GM23248 (cell line): ENCODE data around the gene FBF1. TPM values are rescaled to one million over a fixed set of nuclear protein-coding genes. Genes with fewer than 3 reads are reported as not detected.
"Not testable (repeated sequence)": the region's sequence is repeated elsewhere in the genome, so short reads cannot be mapped to it uniquely, and the experiment has no call there.

ENCODE experiments used
- DNase-seq: peaks from one replicate; pipeline ENCODE4 v3.0.0-alpha.2; 2015
- H2AFZ ChIP-seq: fragments of 200-600 bp; sonication (generic); 2 replicates; pipeline ENCODE4 v1.6.1; 2016; ENCODE audit warnings: antibody characterized with exemption
- H3F3A ChIP-seq: fragments of 200-600 bp; sonication (generic); 2 replicates; pipeline ENCODE4 v1.6.1; 2016; ENCODE audit warnings: mild to moderate bottlenecking, antibody characterized with exemption, mixed run types; ENCODE audit not compliant: insufficient read depth
- H3K27ac ChIP-seq: fragments of 200-600 bp; sonication (generic); 2 replicates; pipeline ENCODE4 v1.5.1; 2016; ENCODE audit warnings: mild to moderate bottlenecking
- H3K27me3 ChIP-seq: fragments of 200-600 bp; sonication (generic); replicated peaks from 2 replicates; pipeline ENCODE4 v1.6.1; 2016; ENCODE audit warnings: mild to moderate bottlenecking; ENCODE audit not compliant: insufficient read depth
- H3K36me3 ChIP-seq: fragments of 200-600 bp; sonication (generic); 2 replicates; pipeline ENCODE4 v1.6.1; 2016; ENCODE audit warnings: low read depth, mild to moderate bottlenecking
- H3K4me1 ChIP-seq: fragments of 200-600 bp; sonication (generic); 2 replicates; pipeline ENCODE4 v1.6.1; 2016; ENCODE audit warnings: mild to moderate bottlenecking; ENCODE audit not compliant: insufficient read depth
- H3K4me2 ChIP-seq: fragments of 200-600 bp; sonication (generic); one replicate; pipeline ENCODE4 v1.6.1; 2016; ENCODE audit warnings: mild to moderate bottlenecking; ENCODE audit not compliant: unreplicated experiment
- H3K4me3 ChIP-seq: fragments of 200-600 bp; sonication (generic); 2 replicates; pipeline ENCODE4 v1.5.1; 2016; ENCODE audit warnings: mild to moderate bottlenecking
- H3K79me2 ChIP-seq: fragments of 200-600 bp; sonication (generic); 2 replicates; pipeline ENCODE4 v1.6.1; 2016; ENCODE audit warnings: mild to moderate bottlenecking; ENCODE audit not compliant: insufficient read depth
- H3K9ac ChIP-seq: fragments of 200-600 bp; sonication (generic); 2 replicates; pipeline ENCODE4 v1.6.1; 2016; ENCODE audit warnings: mild to moderate bottlenecking
- H3K9me2 ChIP-seq: fragments of 200-600 bp; sonication (generic); 2 replicates; pipeline ENCODE4 v1.6.1; 2016; ENCODE audit warnings: mixed run types, mild to moderate bottlenecking, moderate library complexity; ENCODE audit not compliant: insufficient read depth
- H3K9me3 ChIP-seq: fragments of 200-600 bp; sonication (generic); one replicate; pipeline ENCODE4 v1.6.1; 2017; ENCODE audit warnings: low read depth
- H4K20me1 ChIP-seq: fragments of 200-600 bp; sonication (generic); 2 replicates; pipeline ENCODE4 v1.6.0; 2016; ENCODE audit not compliant: insufficient read depth
- EZH2 ChIP-seq: fragments of 200-600 bp; sonication (generic); IDR thresholded peaks from 2 replicates; pipeline ENCODE4 v1.6.1; 2018; ENCODE audit warnings: antibody characterized with exemption, mild to moderate bottlenecking; ENCODE audit not compliant: insufficient read depth, poor library complexity, severe bottlenecking
- EZH2phosphoT487 ChIP-seq: fragments of 200-600 bp; sonication (generic); IDR thresholded peaks from 2 replicates; pipeline ENCODE4 v1.6.1; 2018; ENCODE audit warnings: antibody characterized with exemption, moderate library complexity, mild to moderate bottlenecking, low read depth; ENCODE audit not compliant: insufficient read depth
- WGBS, 2 experiments: methylation state at CpG; one replicate each; pipeline ENCODE4 v1.1.6; 2015 to 2017; ENCODE audit warnings: low lambda C conversion rate in 2 of 2, low coverage in 1 of 2; ENCODE audit errors: missing lambda C conversion rate in 2 of 2; 5-methylcytosine and 5-hydroxymethylcytosine counted together
- in situ Hi-C: fragments of 300-500 bp; cut with MboI; formaldehyde crosslinking; loops from 2 replicates; pipeline ENCODE4 v1.15.0; 2020
- polyA plus RNA-seq: library from polyadenylated mRNA; unstranded; fragments of >200 nt; fragmentation: Nextera tagmentation; extraction: Ambion mirVana; gene quantifications from 2 replicates; pipeline ENCODE4 v1.2.1, GENCODE V29; 2016
- total RNA-seq: library from RNA; depleted of rRNA; stranded (reverse); fragments of >200 nt; shearing (Covaris generic); gene quantifications from 2 replicates; pipeline ENCODE4 v1.2.3, GENCODE V29; 2014

FBF1 gene
- total and polyA plus RNA-seq, 2 experiments from 2014 or later: 4.3 to 8.3 TPM

- Histone ChIP-seq H2AFZ (no peak overlapping the region), H3K9ac (no peak overlapping the region), H3K4me3 (no peak overlapping the region), H3K27ac (no peak overlapping the region), H3K79me2 (peaks cover 20% of the 10 kb centered on the region), H3K4me2 (no peak overlapping the region), H4K20me1 (no peaks in the 10 kb centered on the region), H3K9me2 (no peaks in the 10 kb centered on the region), H3K9me3 (no peaks in the 10 kb centered on the region), H3K36me3 (no peaks in the 10 kb centered on the region), H3K27me3 (no peaks in the 10 kb centered on the region), H3F3A (peaks cover 8% of the 10 kb centered on the region; the same call in 1 of the 2 replicates), H3K4me1 (peaks cover 8% of the 10 kb centered on the region)
- in situ Hi-C loops: no loop called here
- DNase-seq: no peak
- TF ChIP-seq EZH2 (no peak), EZH2phosphoT487 (no peak)
- WGBS, 2 experiments: 93 to 94% methylated on average over 29 to 31 of the region's 31 CpGs
These were observed 49.7 kb downstream of the FBF1 start for GRCh38 chr17:75891022-75891604.

GRCh38 chr17:75889454-75889853 lies 51.4 kb downstream of the FBF1 start:
- Histone ChIP-seq H3K9ac (no peak overlapping the region), H2AFZ (no peak overlapping the region), H3K27ac (no peak overlapping the region), H3F3A (peaks cover 8% of the 10 kb centered on the region; the same call in 1 of the 2 replicates), H3K27me3 (no peaks in the 10 kb centered on the region), H3K4me3 (no peak overlapping the region), H3K4me2 (no peak overlapping the region), H3K9me2 (no peaks in the 10 kb centered on the region), H3K9me3 (no peaks in the 10 kb centered on the region), H4K20me1 (no peaks in the 10 kb centered on the region), H3K4me1 (no peaks in the 10 kb centered on the region), H3K36me3 (no peaks in the 10 kb centered on the region), H3K79me2 (peaks cover 3% of the 10 kb centered on the region; the same call in 1 of the 2 replicates)
- WGBS, 2 experiments: 65 to 71% methylated on average over 6 of the region's 6 CpGs
- in situ Hi-C loops: no loop called here
- TF ChIP-seq EZH2 (no peak), EZH2phosphoT487 (no peak)
- no peak for DNase-seq

DNA sequence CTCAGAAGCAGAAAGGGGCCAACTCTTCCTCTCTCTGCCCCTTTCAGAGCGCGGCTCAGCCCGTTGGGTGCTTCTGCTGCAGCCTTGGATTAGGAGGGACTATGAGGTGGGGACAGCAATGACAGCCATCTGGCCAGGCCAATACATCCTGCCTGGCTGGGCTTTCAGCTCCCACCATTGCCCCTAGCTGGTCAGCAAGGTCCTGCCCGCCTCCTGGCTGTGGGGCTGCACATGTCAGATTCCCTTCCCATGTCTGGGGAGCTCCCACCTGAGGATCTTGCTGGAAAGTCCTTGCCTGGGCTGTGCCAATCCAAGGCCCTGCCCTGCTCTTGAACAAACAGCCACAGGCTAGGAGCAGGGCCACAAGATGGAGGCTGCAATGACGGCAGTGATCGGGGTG lies 52.4 kb downstream of the FBF1 start:
- Histone ChIP-seq H3K79me2 (no peaks in the 10 kb centered on the region), H3K9me3 (no peaks in the 10 kb centered on the region), H3K4me3 (no peak overlapping the region), H3K27me3 (no peaks in the 10 kb centered on the region), H2AFZ (no peak overlapping the region), H3K9ac (no peak overlapping the region), H4K20me1 (no peaks in the 10 kb centered on the region), H3K27ac (no peak overlapping the region), H3K9me2 (no peaks in the 10 kb centered on the region), H3K4me1 (no peaks in the 10 kb centered on the region), H3F3A (peaks cover 8% of the 10 kb centered on the region; the same call in 1 of the 2 replicates), H3K36me3 (no peaks in the 10 kb centered on the region), H3K4me2 (no peak overlapping the region)
- 64 to 67% methylated on average over 6 of the region's 6 CpGs for WGBS, 2 experiments
- TF ChIP-seq EZH2: no peak
- TF ChIP-seq EZH2phosphoT487: no peak
- in situ Hi-C loops: no loop called here
- no peak for DNase-seq

DNA sequence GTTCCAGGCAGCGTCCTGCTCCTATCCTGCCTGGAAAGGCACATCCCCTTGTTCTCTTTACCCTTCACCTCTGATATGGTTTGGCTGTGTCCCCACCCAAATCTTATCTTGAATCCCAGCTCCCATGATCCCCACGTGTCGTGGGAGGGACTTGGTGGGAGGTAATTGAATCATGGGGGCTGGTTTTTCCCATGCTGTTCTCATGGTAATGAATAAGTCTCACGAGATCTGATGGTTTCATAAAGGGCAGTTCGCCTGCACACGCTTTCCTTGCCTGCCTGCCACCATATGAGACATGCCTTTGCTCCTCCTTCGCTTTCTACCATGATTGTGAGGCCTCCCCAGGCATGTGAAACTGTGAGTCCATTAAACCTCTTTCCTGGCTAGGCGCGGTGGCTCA lies 55.0 kb downstream of the FBF1 start:
- H3K79me2 ChIP-seq, in situ Hi-C loops, H2AFZ ChIP-seq, H3K9me3 ChIP-seq, H3K36me3 ChIP-seq, H3K4me1 ChIP-seq, H4K20me1 ChIP-seq, H3K27me3 ChIP-seq, H3K27ac ChIP-seq, H3K4me3 ChIP-seq, DNase-seq, H3F3A ChIP-seq, H3K9me2 ChIP-seq, H3K4me2 ChIP-seq, H3K9ac ChIP-seq: not testable (repeated sequence)
- WGBS, 2 experiments: 72 to 73% methylated on average over 9 of the region's 9 CpGs

DNA sequence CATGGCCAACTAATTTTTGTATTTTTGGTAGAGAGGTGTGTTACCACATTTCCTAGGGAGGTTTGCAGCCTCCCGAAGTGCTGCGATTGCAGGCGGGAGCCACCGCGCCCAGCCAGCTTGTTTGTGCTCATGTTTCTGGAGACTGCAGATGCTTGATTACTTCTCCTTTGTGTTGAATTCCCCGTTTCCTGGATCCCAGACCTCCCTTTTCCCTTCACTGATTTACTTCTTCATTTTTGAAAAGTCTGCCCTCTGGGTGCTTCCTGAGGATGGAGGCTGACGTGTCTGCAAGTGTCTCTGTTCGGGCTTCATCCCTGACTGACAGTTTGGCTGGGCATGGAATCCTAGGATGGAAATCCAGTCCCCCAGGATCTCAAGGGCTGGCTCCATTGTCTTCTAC lies 55.4 kb downstream of the FBF1 start:
- no peak overlapping the region for H3K27ac ChIP-seq

More for the DNA sequence above, 55.4 kb downstream of the FBF1 start:
- 85 to 88% methylated on average over 8 of the region's 8 CpGs for WGBS, 2 experiments
- Histone ChIP-seq H3K9me2 (no peaks in the 10 kb centered on the region), H3K4me2 (no peak overlapping the region), H2AFZ (no peak overlapping the region), H3F3A (peaks cover 7% of the 10 kb centered on the region; the same call in 1 of the 2 replicates), H4K20me1 (no peaks in the 10 kb centered on the region), H3K9me3 (no peaks in the 10 kb centered on the region), H3K4me1 (no peaks in the 10 kb centered on the region), H3K79me2 (no peaks in the 10 kb centered on the region), H3K27me3 (no peaks in the 10 kb centered on the region), H3K4me3 (no peak overlapping the region), H3K36me3 (no peaks in the 10 kb centered on the region), H3K9ac (no peak overlapping the region)
- DNase-seq: no peak
- in situ Hi-C loops: no loop called here
- TF ChIP-seq EZH2 (no peak), EZH2phosphoT487 (no peak)
